HepG2 (cell line): Measurements from ENCODE around the gene IRF2. TPM values are rescaled to one million over a fixed set of nuclear protein-coding genes. Genes with fewer than 3 reads are reported as not detected.
A peak's percentile ranks its signal among the peaks of the same experiment; 100 is the strongest.

Experiments
- BRCA1 ChIP-seq: sonication (generic); formaldehyde crosslinking; IDR thresholded peaks from 2 replicates; pipeline ENCODE4 v1.4.0; 2020; ENCODE audit warnings: missing genetic modification reagents
- BRD4 ChIP-seq: sonication (generic); formaldehyde crosslinking; IDR thresholded peaks from 2 replicates; pipeline ENCODE4 v1.4.0; 2020; ENCODE audit warnings: missing genetic modification reagents
- CEBPB ChIP-seq: IDR thresholded peaks from 2 replicates; pipeline ENCODE4 v1.6.1; 2011; ENCODE audit warnings: low read depth, low read length, improper control_type of control experiment, borderline replicate concordance
- FOSL1 ChIP-seq: sonication (generic); formaldehyde crosslinking; IDR thresholded peaks from 2 replicates; pipeline ENCODE4 v1.9.0; 2021; ENCODE audit warnings: missing genetic modification reagents, borderline replicate concordance
- HOXD1 ChIP-seq: sonication (generic); formaldehyde crosslinking; IDR thresholded peaks from 2 replicates; pipeline ENCODE4 v1.5.0; 2020; ENCODE audit warnings: missing genetic modification reagents
- IRF2 ChIP-seq: IDR thresholded peaks from 2 replicates; pipeline ENCODE4 v1.6.1; 2018; ENCODE audit warnings: missing genetic modification reagents, missing compliant biosample characterization
- KAT2B ChIP-seq: fragments of 150-350 bp; IDR thresholded peaks from 2 replicates; pipeline ENCODE4 v1.6.1; 2014; ENCODE audit warnings: low read depth, low read length, borderline replicate concordance
- KMT2B ChIP-seq: IDR thresholded peaks from 2 replicates; pipeline ENCODE4 v1.6.1; 2016; ENCODE audit warnings: missing genetic modification reagents, missing compliant biosample characterization
- MTA1 ChIP-seq: sonication (generic); formaldehyde crosslinking; IDR thresholded peaks from 2 replicates; pipeline ENCODE4 v1.4.0; 2020; ENCODE audit warnings: missing genetic modification reagents, mild to moderate bottlenecking, borderline replicate concordance
- NFKBIZ ChIP-seq: IDR thresholded peaks from 2 replicates; pipeline ENCODE4 v1.6.1; 2018; ENCODE audit warnings: missing genetic modification reagents, missing compliant biosample characterization
- NFYB ChIP-seq: sonication (generic); formaldehyde crosslinking; IDR thresholded peaks from 2 replicates; pipeline ENCODE4 v1.4.0; 2020; ENCODE audit warnings: missing genetic modification reagents
- NFYC ChIP-seq: IDR thresholded peaks from 2 replicates; pipeline ENCODE4 v1.6.1; 2016; ENCODE audit warnings: missing genetic modification reagents, missing compliant biosample characterization
- NKX3-1 ChIP-seq: sonication (generic); formaldehyde crosslinking; IDR thresholded peaks from 2 replicates; pipeline ENCODE4 v1.5.0; 2020; ENCODE audit warnings: missing genetic modification reagents
- RBFOX2 ChIP-seq: fragments of 200-400 bp; formaldehyde crosslinking; IDR thresholded peaks from 2 replicates; pipeline ENCODE4 v1.6.1; 2017; ENCODE audit warnings: low read depth, mild to moderate bottlenecking, low read length
- RXRA ChIP-seq: sonication (generic); formaldehyde crosslinking; IDR thresholded peaks from 2 replicates; pipeline ENCODE4 v1.5.1; 2020; ENCODE audit warnings: missing genetic modification reagents
- ZBTB1 ChIP-seq: sonication (generic); formaldehyde crosslinking; IDR thresholded peaks from 2 replicates; pipeline ENCODE4 v1.4.0; 2020; ENCODE audit warnings: missing genetic modification reagents, borderline replicate concordance
- ZBTB7B ChIP-seq: sonication (generic); formaldehyde crosslinking; IDR thresholded peaks from 2 replicates; pipeline ENCODE4 v1.4.0; 2020; ENCODE audit warnings: missing genetic modification reagents
- ZNF20 ChIP-seq: sonication (generic); formaldehyde crosslinking; IDR thresholded peaks from 2 replicates; pipeline ENCODE4 v1.4.0; 2020; ENCODE audit warnings: mild to moderate bottlenecking, moderate library complexity, missing genetic modification reagents
- ZNF432 ChIP-seq: sonication (generic); formaldehyde crosslinking; IDR thresholded peaks from 2 replicates; pipeline ENCODE4 v1.5.0; 2020; ENCODE audit warnings: missing genetic modification reagents, mild to moderate bottlenecking, borderline replicate concordance
- ZNF616 ChIP-seq: sonication (generic); formaldehyde crosslinking; IDR thresholded peaks from 2 replicates; pipeline ENCODE4 v1.5.0; 2020; ENCODE audit warnings: low read depth, mild to moderate bottlenecking, missing genetic modification reagents
- ZNF816 ChIP-seq: sonication (generic); formaldehyde crosslinking; IDR thresholded peaks from 2 replicates; pipeline ENCODE4 v1.8.0; 2022; ENCODE audit warnings: missing genetic modification reagents, mild to moderate bottlenecking, borderline replicate concordance
- polyA plus RNA-seq, 8 experiments: library from polyadenylated mRNA; depleted of rRNA in 3 of 8; stranded (reverse) in 7 of 8; unstranded in 1 of 8; fragments of >200 nt; fragmentation: Illumina TruSeq in 4 of 8; extraction: Trizol in 4 of 8; gene quantifications; 2 replicates each; pipeline versions ENCODE4 v1.2.1 to v1.2.3, GENCODE V29; 2011 to 2016; ENCODE audit warnings: low read depth in 4 of 8, missing spikeins in 1 of 8, mixed read lengths in 1 of 8; ENCODE audit not compliant: insufficient read depth in 1 of 8
- total RNA-seq, 5 experiments: library from RNA; depleted of rRNA; stranded (reverse); fragments of >200 nt; fragmentation: Illumina TruSeq; extraction: Trizol; gene quantifications; 2 replicates each; pipeline ENCODE4 v1.2.3, GENCODE V29; 2016; ENCODE audit warnings: low read depth in 1 of 5
- TF ChIP-seq, protein P1 (sequence below): sonication (generic); formaldehyde crosslinking; IDR thresholded peaks from 2 replicates; pipeline ENCODE4 v1.4.0; 2020; ENCODE audit warnings: missing genetic modification reagents, borderline replicate concordance
- TF ChIP-seq, protein P2 (sequence below): sonication (generic); formaldehyde crosslinking; IDR thresholded peaks from 2 replicates; pipeline ENCODE4 v1.4.0; 2020; ENCODE audit warnings: mild to moderate bottlenecking, missing genetic modification reagents
- TF ChIP-seq, protein P3 (sequence below): sonication (generic); formaldehyde crosslinking; IDR thresholded peaks from 2 replicates; pipeline ENCODE4 v1.4.0; 2020; ENCODE audit warnings: mild to moderate bottlenecking, missing genetic modification reagents

Gene IRF2
- total and polyA plus RNA-seq, 2 of the 13 experiments (the other 11 are each of a cell fraction or from before 2014, with no cell fraction given): 15.5 to 28.8 TPM

DNA sequence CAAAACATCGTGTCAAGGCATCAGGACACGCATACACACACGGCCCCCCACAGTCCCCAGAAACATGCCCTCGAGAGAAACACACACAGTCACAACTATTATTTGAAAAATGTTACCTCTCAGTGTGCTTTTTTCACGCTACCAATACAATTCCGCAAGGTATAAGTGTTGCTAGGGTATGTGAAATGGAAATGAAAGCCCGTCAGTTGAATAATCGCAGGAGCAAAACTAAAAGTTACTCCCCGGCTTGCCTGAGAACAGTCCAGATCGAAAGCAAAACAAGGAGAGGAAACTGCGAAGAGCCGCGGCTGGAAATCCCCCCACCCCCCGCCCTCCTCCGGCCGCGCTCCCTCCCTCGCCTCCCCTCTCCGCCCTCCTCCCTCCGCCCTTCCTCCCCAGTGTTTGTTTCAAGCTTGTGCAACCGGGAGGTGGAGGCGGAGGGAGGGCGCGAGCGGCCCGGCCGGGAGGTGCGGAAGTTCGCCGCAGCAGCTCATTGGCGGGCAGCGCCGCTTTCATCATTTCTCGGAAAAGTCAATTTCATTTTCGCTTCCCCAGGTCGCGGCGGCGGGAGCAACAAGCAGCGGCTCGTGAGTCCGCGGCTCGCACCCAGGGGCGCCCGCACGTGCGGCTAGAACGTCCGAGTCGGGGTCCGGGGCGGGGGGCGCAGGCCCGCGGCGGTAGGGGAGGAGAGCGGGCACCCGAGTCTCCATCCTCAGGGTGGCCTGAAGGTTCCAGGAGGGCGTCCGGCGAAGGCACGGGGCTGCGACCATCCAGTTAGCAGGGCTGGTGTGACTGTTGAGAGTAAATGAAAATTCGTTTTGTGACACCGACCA lies at the start of gene IRF2 (continued):
- TF ChIP-seq HOXD1 (CRISPR knock-in tag) (no peak), ZNF20 (0 out of 2 replicates have a peak, but pooled peaks have one; percentile 28), NFYC (CRISPR knock-in tag) (peak; percentile 80), RXRA (CRISPR knock-in tag) (peak; percentile 80; the same call in 1 of the 2 replicates), NFYB (peak; percentile 83), IRF2 (peak; percentile 100), BRCA1 (CRISPR knock-in tag) (no peak), NFKBIZ (CRISPR knock-in tag) (peak; percentile 68; the same call in 1 of the 2 replicates), FOSL1 (CRISPR knock-in tag) (no peak), ZNF432 (CRISPR knock-in tag) (no peak), KAT2B (no peak), ZNF816 (CRISPR knock-in tag) (peak; percentile 6; the same call in 1 of the 2 replicates), ZBTB1 (CRISPR knock-in tag) (no peak), RBFOX2 (peak; percentile 95), ZBTB7B (peak; percentile 27; the same call in 1 of the 2 replicates), BRD4 (CRISPR knock-in tag) (no peak), NKX3-1 (CRISPR knock-in tag) (no peak), ZNF616 (CRISPR knock-in tag) (no peak), KMT2B (peak; percentile 86), CEBPB (peak; percentile 96), MTA1 (CRISPR knock-in tag) (peak; percentile 38; the same call in 1 of the 2 replicates)
- TF ChIP-seq, protein P1, sequence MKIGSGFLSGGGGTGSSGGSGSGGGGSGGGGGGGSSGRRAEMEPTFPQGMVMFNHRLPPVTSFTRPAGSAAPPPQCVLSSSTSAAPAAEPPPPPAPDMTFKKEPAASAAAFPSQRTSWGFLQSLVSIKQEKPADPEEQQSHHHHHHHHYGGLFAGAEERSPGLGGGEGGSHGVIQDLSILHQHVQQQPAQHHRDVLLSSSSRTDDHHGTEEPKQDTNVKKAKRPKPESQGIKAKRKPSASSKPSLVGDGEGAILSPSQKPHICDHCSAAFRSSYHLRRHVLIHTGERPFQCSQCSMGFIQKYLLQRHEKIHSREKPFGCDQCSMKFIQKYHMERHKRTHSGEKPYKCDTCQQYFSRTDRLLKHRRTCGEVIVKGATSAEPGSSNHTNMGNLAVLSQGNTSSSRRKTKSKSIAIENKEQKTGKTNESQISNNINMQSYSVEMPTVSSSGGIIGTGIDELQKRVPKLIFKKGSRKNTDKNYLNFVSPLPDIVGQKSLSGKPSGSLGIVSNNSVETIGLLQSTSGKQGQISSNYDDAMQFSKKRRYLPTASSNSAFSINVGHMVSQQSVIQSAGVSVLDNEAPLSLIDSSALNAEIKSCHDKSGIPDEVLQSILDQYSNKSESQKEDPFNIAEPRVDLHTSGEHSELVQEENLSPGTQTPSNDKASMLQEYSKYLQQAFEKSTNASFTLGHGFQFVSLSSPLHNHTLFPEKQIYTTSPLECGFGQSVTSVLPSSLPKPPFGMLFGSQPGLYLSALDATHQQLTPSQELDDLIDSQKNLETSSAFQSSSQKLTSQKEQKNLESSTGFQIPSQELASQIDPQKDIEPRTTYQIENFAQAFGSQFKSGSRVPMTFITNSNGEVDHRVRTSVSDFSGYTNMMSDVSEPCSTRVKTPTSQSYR (CRISPR knock-in tag): peak; percentile 82; the same call in 1 of the 2 replicates
- TF ChIP-seq, protein P2, sequence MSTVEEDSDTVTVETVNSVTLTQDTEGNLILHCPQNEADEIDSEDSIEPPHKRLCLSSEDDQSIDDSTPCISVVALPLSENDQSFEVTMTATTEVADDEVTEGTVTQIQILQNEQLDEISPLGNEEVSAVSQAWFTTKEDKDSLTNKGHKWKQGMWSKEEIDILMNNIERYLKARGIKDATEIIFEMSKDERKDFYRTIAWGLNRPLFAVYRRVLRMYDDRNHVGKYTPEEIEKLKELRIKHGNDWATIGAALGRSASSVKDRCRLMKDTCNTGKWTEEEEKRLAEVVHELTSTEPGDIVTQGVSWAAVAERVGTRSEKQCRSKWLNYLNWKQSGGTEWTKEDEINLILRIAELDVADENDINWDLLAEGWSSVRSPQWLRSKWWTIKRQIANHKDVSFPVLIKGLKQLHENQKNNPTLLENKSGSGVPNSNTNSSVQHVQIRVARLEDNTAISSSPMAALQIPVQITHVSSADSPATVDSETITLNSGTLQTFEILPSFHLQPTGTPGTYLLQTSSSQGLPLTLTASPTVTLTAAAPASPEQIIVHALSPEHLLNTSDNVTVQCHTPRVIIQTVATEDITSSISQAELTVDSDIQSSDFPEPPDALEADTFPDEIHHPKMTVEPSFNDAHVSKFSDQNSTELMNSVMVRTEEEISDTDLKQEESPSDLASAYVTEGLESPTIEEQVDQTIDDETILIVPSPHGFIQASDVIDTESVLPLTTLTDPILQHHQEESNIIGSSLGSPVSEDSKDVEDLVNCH (CRISPR knock-in tag): no peak
- TF ChIP-seq, protein P3, sequence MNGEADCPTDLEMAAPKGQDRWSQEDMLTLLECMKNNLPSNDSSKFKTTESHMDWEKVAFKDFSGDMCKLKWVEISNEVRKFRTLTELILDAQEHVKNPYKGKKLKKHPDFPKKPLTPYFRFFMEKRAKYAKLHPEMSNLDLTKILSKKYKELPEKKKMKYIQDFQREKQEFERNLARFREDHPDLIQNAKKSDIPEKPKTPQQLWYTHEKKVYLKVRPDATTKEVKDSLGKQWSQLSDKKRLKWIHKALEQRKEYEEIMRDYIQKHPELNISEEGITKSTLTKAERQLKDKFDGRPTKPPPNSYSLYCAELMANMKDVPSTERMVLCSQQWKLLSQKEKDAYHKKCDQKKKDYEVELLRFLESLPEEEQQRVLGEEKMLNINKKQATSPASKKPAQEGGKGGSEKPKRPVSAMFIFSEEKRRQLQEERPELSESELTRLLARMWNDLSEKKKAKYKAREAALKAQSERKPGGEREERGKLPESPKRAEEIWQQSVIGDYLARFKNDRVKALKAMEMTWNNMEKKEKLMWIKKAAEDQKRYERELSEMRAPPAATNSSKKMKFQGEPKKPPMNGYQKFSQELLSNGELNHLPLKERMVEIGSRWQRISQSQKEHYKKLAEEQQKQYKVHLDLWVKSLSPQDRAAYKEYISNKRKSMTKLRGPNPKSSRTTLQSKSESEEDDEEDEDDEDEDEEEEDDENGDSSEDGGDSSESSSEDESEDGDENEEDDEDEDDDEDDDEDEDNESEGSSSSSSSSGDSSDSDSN: peak; percentile 52; the same call in 1 of the 2 replicates
